ENCODE measurements around the gene HDAC1. TPM values are rescaled to one million over a fixed set of nuclear protein-coding genes. Genes with fewer than 3 reads are reported as not detected.

Gene HDAC1
- polyA plus RNA-seq, 1 experiment: 172 TPM

GRCh38 chr1:32335535-32335789 is 43.6 kb downstream of the HDAC1 start:
- ChIA-PET POLR2A (interaction anchor here (0.5 to 3.0 kb wide), 28 partner anchors 10 to 1427 kb away, joined by 3 to 83 read pairs (median 6); partner anchors contain the start of genes BSDC1, CCDC28B, HDAC1 and IQCC), CTCF (interaction anchor here (0.6 to 1.5 kb wide), 3 partner anchors 24 to 120 kb away, joined by 4 to 13 read pairs (median 8); partner anchors contain the start of gene BSDC1)
- H3K27ac ChIP-seq (ENCODE audit: low read depth, low read length): no peak overlapping the region
- peak overlapping the region; percentile 85 for H3K4me3 ChIP-seq (ENCODE audit: low read depth, low read length)
- H3K27me3 ChIP-seq (ENCODE audit: control insufficient read depth, insufficient read depth, low read length): no peaks in the 10 kb centered on the region
- no peak for TF ChIP-seq CTCF (IDR thresholded peaks at IDR 0.05; ENCODE audit: low read depth, low read length)
- no peak for DNase-seq (ENCODE audit: low read depth, low spot score)
- H3K9me3 ChIP-seq (ENCODE audit: control insufficient read depth, insufficient read depth, low read length): no peaks in the 10 kb centered on the region; the same call in 1 of the 2 replicates

GRCh38 chr1:32335790-32336590 is 44.1 kb downstream of the HDAC1 start, which contains the start of gene MARCKSL1:
TSS of gene MARCKSL1 (minus strand) at chr1:32336233. CDS start at chr1:32336033, 200 bp downstream.
- Histone ChIP-seq H3K4me3 (ENCODE audit: low read depth, low read length) (peak within 1 kb of the TSS; percentile 85), H3K27ac (ENCODE audit: low read depth, low read length) (no peak within 1 kb of the TSS), H3K9me3 (ENCODE audit: control insufficient read depth, insufficient read depth, low read length) (no peaks in the 10 kb centered on the region; the same call in 1 of the 2 replicates), H3K27me3 (ENCODE audit: control insufficient read depth, insufficient read depth, low read length) (no peaks in the 10 kb centered on the region)
- no peak for TF ChIP-seq CTCF (IDR thresholded peaks at IDR 0.05; ENCODE audit: low read depth, low read length)
- DNase-seq (ENCODE audit: low read depth, low spot score): no peak
- CTCF ChIA-PET: interaction anchor here (0.6 to 1.5 kb wide), 4 partner anchors 24 to 460 kb away, joined by 4 to 13 read pairs (median 9); partner anchors contain the start of gene BSDC1
- POLR2A ChIA-PET: interaction anchor here (0.6 to 3.0 kb wide), 37 partner anchors 9 to 1428 kb away, joined by 3 to 83 read pairs (median 5); partner anchors contain the start of genes BSDC1, CCDC28B, HDAC1 and IQCC

DNA sequence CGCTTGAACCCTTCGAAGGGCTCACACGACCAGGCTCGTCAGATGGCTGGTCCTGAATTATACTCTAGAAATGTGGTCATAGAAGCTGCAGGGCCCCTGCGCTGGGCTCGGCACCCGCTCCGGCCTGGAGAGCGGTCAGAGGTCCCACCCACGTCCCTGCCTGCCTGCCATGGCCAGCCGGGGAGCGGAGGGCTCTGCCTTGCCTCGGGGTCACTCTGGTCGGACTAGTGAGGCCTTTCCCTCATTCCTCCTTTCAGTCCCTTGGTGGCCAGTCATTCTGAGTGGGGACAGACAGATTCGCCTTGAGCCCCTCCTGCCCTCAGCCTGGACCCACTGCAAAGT is 44.7 kb downstream of the HDAC1 start:
- DNase-seq (ENCODE audit: low read depth, low spot score): no peak
- no peaks in the 10 kb centered on the region; the same call in 1 of the 2 replicates for H3K9me3 ChIP-seq (ENCODE audit: control insufficient read depth, insufficient read depth, low read length)
- CTCF ChIA-PET: interaction anchor here (1.5 kb wide), 1 partner anchor 121 kb away, joined by 13 read pairs; no protein-coding TSS in a partner anchor
- H3K27me3 ChIP-seq (ENCODE audit: control insufficient read depth, insufficient read depth, low read length): no peaks in the 10 kb centered on the region
- H3K4me3 ChIP-seq (ENCODE audit: low read depth, low read length): peak overlapping the region; percentile 85
- no peak for TF ChIP-seq CTCF (IDR thresholded peaks at IDR 0.05; ENCODE audit: low read depth, low read length)
- POLR2A ChIA-PET: interaction anchor here (0.6 to 3.0 kb wide), 30 partner anchors 9 to 228 kb away, joined by 3 to 83 read pairs (median 5); partner anchors contain the start of genes BSDC1, CCDC28B, HDAC1 and IQCC
- H3K27ac ChIP-seq (ENCODE audit: low read depth, low read length): no peak overlapping the region

DNA sequence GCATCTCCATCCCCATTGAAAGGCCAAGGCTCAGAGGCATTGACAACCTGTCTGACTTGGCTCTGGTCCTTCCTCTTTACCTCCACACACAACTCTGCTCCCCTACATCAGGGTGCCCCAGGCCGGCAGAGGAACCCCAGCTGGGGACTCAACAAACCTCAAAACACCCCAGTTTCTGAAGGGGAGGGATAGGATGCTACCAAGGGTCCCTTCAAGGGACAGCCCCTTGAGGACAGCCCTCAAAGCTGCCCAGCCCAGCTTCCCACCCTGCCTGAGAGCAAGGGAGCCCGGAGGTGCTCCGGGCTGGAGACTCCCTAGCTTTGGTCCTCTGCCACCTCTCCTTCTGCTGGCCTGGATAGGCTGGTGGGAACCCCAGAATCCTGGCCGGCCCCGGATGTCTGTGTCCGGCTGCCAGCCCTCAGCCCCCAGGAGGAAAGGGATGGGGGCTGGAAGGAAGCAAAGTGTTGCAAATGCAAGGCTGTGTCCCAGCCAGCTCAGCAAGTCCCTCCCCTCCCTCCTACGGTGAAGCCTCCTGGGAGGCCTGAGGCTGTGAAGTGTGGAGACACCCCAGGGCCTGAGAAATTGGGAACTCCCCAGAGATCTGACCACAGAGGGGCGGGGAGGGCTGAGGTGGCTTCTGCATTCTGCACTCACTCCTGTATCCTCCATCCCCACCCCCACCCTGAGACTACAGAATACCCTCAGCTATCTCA is 45.2 kb downstream of the HDAC1 start:
- no peak for TF ChIP-seq CTCF (IDR thresholded peaks at IDR 0.05; ENCODE audit: low read depth, low read length)
- Histone ChIP-seq H3K27me3 (ENCODE audit: control insufficient read depth, insufficient read depth, low read length) (no peaks in the 10 kb centered on the region), H3K9me3 (ENCODE audit: control insufficient read depth, insufficient read depth, low read length) (no peaks in the 10 kb centered on the region; the same call in 1 of the 2 replicates), H3K4me3 (ENCODE audit: low read depth, low read length) (no peak overlapping the region), H3K27ac (ENCODE audit: low read depth, low read length) (peak overlapping the region; percentile 21)
- ChIA-PET POLR2A (interaction anchor here (1.5 to 3.0 kb wide), 8 partner anchors 15 to 137 kb away, joined by 6 to 83 read pairs (median 22); partner anchors contain the start of genes BSDC1 and CCDC28B), CTCF (no interaction called here)
- no peak for DNase-seq (ENCODE audit: low read depth, low spot score)
